Calu3 (cell line): ENCODE results near the gene HIVEP1. TPM values are rescaled to one million over a fixed set of nuclear protein-coding genes. Genes with fewer than 3 reads are reported as not detected.

Experiments
- BruUV-seq: library from RNA; stranded (reverse); fragments of 400-500 nt; replicated peaks from 2 replicates; lab custom pipeline; 2021; lab: Mats Ljungman, UMichigan
- CTCF ChIA-PET: fragments of 300-600 bp; sonication (Branson Sonifier 250); formaldehyde crosslinking; loops from one replicate; lab custom pipeline; 2022; ENCODE audit warnings: antibody characterized with exemption; lab: Charles Lee
- DNase-seq: peaks from one replicate; pipeline ENCODE4 v3.0.0; 2022
- H3K27ac Mint-ChIP-seq: one replicate; pipeline ENCODE4 v1.8.0; 2022; ENCODE audit warnings: mixed read lengths; ENCODE audit not compliant: unreplicated experiment
- H3K27me3 Mint-ChIP-seq: one replicate; pipeline ENCODE4 v1.8.0; 2022; ENCODE audit warnings: mixed read lengths; ENCODE audit not compliant: unreplicated experiment
- H3K36me3 Mint-ChIP-seq: one replicate; pipeline ENCODE4 v1.8.0; 2022; ENCODE audit warnings: mild to moderate bottlenecking, moderate library complexity, mixed read lengths; ENCODE audit not compliant: insufficient read depth, unreplicated experiment
- H3K4me1 Mint-ChIP-seq: one replicate; pipeline ENCODE4 v1.8.0; 2022; ENCODE audit warnings: mild to moderate bottlenecking, low read depth, mixed read lengths; ENCODE audit not compliant: unreplicated experiment
- H3K4me3 Mint-ChIP-seq: one replicate; pipeline ENCODE4 v1.8.0; 2022; ENCODE audit warnings: mild to moderate bottlenecking, low read depth, moderate library complexity, mixed read lengths; ENCODE audit not compliant: unreplicated experiment
- H3K9me3 Mint-ChIP-seq: one replicate; pipeline ENCODE4 v1.8.0; 2022; ENCODE audit warnings: low read depth, mixed read lengths; ENCODE audit not compliant: unreplicated experiment
- intact Hi-C: fragments of 100-400 bp; cut with micrococcal nuclease; formaldehyde crosslinking; loops from one replicate; pipeline ENCODE4 v1.10.0; 2022; ENCODE audit not compliant: unreplicated experiment
- total RNA-seq: library from RNA; stranded (reverse); gene quantifications from 2 replicates; pipeline ENCODE4 v1.2.3, GENCODE V29; 2022
- TF ChIP-seq, protein P1 (sequence below): fragments of 200-600 bp; IDR thresholded peaks from one replicate; pipeline ENCODE4 v1.8.0; 2022; ENCODE audit warnings: antibody characterized with exemption; ENCODE audit not compliant: unreplicated experiment

The HIVEP1 gene
- total RNA-seq, 1 experiment from 2014 or later = 16.1 TPM

DNA sequence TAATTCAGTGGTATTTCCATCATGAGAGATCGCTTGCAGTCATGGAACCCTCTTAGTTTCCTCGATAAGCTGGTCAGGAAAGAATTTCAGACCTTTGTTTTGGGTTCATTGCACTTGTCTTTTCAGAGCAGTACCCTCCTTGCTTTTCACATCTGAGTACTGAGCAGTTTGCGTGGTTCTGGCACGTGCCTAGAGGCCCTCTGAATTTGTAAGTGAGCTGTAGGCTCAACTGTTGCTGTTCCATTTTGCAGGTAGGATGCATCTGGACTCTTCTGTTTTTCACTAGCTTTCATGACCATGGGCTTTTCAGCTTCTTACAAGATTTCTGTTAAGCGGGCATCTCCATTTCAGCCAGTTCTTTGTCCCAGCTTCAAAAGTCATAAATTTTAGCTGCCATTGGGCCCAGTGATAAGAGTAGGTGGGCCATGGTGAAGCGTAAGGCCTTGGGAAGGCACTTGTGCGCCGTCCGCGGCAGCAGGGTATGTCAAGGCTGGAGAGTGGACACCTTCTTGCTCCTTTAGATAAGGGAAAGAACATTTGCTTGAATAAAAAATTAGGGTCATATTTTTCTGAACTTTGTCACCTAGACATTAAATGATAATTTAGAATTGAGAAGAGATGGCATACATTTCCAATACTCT, 35.8 kb downstream of the HIVEP1 start:
- H3K27me3 Mint-ChIP-seq = no peaks in the 10 kb centered on the region
- no peaks in the 10 kb centered on the region for H3K36me3 Mint-ChIP-seq
- intact Hi-C loops = no loop called here
- no peak overlapping the region for H3K27ac Mint-ChIP-seq
- TF ChIP-seq, protein P1, sequence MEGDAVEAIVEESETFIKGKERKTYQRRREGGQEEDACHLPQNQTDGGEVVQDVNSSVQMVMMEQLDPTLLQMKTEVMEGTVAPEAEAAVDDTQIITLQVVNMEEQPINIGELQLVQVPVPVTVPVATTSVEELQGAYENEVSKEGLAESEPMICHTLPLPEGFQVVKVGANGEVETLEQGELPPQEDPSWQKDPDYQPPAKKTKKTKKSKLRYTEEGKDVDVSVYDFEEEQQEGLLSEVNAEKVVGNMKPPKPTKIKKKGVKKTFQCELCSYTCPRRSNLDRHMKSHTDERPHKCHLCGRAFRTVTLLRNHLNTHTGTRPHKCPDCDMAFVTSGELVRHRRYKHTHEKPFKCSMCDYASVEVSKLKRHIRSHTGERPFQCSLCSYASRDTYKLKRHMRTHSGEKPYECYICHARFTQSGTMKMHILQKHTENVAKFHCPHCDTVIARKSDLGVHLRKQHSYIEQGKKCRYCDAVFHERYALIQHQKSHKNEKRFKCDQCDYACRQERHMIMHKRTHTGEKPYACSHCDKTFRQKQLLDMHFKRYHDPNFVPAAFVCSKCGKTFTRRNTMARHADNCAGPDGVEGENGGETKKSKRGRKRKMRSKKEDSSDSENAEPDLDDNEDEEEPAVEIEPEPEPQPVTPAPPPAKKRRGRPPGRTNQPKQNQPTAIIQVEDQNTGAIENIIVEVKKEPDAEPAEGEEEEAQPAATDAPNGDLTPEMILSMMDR = no peak
- peaks cover 9% of the 10 kb centered on the region for H3K4me1 Mint-ChIP-seq
- no peak for DNase-seq
- CTCF ChIA-PET = no interaction called here
- BruUV-seq = no TSS peak
- H3K4me3 Mint-ChIP-seq = no peak overlapping the region
- H3K9me3 Mint-ChIP-seq = no peaks in the 10 kb centered on the region

DNA sequence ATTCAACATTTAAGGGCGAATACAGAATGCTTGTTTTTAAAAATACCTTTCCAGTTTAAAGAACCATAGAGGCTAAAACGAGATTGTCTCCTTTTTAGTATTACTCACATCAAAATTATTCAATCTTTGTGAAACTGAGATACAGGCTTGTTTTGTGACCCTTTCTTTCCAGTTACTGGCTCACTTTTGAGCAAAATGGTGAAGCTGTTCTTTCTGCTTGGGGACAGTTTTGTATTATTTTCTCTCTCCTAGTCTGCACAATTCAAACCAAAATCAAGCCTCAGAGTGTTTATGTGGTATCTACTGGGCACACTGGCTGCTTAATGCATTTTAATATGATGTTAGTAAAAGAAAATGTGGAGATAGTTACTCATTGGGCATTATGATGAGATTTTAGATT, 36.5 kb downstream of the HIVEP1 start:
- Mint-ChIP-seq H3K4me1 (peaks cover 9% of the 10 kb centered on the region), H3K27ac (no peak overlapping the region), H3K4me3 (no peak overlapping the region), H3K36me3 (no peaks in the 10 kb centered on the region), H3K9me3 (no peaks in the 10 kb centered on the region), H3K27me3 (no peaks in the 10 kb centered on the region)
- intact Hi-C loops = no loop called here
- TF ChIP-seq, protein P1 = no peak
- CTCF ChIA-PET = no interaction called here
- DNase-seq = no peak
- BruUV-seq = no TSS peak

DNA sequence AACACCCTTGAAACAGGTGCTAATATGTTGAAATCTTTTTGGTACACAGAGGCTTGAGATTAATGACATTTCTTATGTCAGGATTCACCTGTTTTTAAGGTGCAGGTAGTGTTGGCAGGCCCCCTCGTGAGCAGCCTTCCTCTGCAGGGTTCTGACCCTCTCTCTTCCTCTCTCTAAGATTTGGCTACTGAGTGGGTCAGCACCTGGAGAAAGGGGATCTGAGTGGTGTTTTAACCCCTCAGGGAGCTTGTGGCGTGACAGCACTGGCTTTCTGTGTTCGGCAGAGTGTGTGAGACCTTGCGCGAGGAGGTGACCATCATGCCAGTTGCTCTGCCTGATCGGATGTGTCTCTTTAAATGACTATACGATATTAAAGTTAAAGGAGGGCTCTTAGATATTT, 37.1 kb downstream of the HIVEP1 start:
- H3K4me3 Mint-ChIP-seq = no peak overlapping the region
- no peaks in the 10 kb centered on the region for H3K36me3 Mint-ChIP-seq
- DNase-seq = no peak
- intact Hi-C loops = no loop called here
- CTCF ChIA-PET = no interaction called here
- TF ChIP-seq, protein P1 = no peak
- no TSS peak for BruUV-seq
- peaks cover 9% of the 10 kb centered on the region for H3K4me1 Mint-ChIP-seq
- H3K9me3 Mint-ChIP-seq = no peaks in the 10 kb centered on the region
- no peak overlapping the region for H3K27ac Mint-ChIP-seq
- H3K27me3 Mint-ChIP-seq = no peaks in the 10 kb centered on the region

DNA sequence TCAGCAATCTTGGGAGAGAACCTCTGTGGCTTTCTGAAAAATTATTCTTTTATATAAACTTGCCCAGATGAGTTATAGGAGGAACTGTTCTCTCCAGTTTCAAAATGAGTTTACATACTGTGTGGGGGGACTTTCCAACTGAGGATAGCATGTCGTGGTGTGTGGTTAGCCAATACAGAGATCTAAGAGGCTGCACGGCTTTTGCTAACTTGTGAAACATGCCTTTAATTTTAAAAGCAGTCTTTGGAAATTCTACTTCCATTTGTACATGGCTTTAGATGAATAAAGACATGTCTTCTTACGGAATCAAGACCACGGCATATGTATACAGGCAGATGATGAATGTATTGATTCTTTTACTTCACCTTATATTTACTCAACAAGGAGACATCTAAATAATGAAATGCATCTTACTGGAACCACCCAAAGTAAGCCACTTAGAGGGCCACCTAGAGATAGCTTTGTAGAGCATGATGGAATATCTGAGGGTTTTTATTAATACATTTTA, 39.8 kb downstream of the HIVEP1 start:
- Mint-ChIP-seq H3K27me3 (no peaks in the 10 kb centered on the region), H3K36me3 (no peaks in the 10 kb centered on the region), H3K4me1 (no peaks in the 10 kb centered on the region), H3K27ac (no peak overlapping the region), H3K9me3 (no peaks in the 10 kb centered on the region), H3K4me3 (no peak overlapping the region)
- CTCF ChIA-PET = no interaction called here
- intact Hi-C loops = no loop called here
- no peak for DNase-seq
- BruUV-seq = no TSS peak
- TF ChIP-seq, protein P1 = no peak
